ENCODE data around the gene RELL1.

Gene RELL1

GRCh38 chr4:37717576-37717975, 31.4 kb upstream of the RELL1 start:
- no peak overlapping the region for H3K4me3 ChIP-seq (replicated peaks; ENCODE audit: low read depth, low read length)
- peak; percentile 59 for DNase-seq (ENCODE audit: extremely low read depth, low read depth)
- TF ChIP-seq, protein P1, sequence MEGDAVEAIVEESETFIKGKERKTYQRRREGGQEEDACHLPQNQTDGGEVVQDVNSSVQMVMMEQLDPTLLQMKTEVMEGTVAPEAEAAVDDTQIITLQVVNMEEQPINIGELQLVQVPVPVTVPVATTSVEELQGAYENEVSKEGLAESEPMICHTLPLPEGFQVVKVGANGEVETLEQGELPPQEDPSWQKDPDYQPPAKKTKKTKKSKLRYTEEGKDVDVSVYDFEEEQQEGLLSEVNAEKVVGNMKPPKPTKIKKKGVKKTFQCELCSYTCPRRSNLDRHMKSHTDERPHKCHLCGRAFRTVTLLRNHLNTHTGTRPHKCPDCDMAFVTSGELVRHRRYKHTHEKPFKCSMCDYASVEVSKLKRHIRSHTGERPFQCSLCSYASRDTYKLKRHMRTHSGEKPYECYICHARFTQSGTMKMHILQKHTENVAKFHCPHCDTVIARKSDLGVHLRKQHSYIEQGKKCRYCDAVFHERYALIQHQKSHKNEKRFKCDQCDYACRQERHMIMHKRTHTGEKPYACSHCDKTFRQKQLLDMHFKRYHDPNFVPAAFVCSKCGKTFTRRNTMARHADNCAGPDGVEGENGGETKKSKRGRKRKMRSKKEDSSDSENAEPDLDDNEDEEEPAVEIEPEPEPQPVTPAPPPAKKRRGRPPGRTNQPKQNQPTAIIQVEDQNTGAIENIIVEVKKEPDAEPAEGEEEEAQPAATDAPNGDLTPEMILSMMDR (IDR thresholded peaks at IDR 0.05; ENCODE audit: low read depth, low read length, missing control alignments): no peak

DNA sequence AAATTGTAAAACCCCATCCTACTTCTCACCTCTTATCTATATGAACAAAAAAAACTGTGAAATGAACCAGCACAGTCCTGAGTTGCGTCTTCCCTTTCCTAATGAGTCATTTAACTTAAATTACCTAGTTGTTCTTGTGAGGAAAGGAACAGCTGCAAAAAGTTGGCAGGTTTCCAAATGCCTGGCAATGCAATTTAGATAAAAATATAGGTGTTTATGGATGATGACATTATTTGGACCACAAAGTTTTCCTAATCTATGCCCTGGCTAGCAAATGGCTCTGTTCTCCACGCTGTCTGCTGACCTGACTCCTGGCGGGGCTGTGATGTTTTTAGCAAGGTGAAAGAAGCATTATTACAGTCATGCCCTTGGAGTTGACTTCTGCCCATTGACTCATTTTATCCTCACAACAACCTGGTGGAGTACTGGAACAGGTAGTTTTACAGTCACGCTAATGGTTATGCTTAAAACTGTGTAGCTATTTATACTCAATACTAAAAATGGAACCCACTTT, 29.8 kb upstream of the RELL1 start:
- no peak for DNase-seq (ENCODE audit: extremely low read depth, low read depth)
- H3K4me3 ChIP-seq (replicated peaks; ENCODE audit: low read depth, low read length): no peak overlapping the region
- TF ChIP-seq, protein P1 (IDR thresholded peaks at IDR 0.05; ENCODE audit: low read depth, low read length, missing control alignments): no peak

DNA sequence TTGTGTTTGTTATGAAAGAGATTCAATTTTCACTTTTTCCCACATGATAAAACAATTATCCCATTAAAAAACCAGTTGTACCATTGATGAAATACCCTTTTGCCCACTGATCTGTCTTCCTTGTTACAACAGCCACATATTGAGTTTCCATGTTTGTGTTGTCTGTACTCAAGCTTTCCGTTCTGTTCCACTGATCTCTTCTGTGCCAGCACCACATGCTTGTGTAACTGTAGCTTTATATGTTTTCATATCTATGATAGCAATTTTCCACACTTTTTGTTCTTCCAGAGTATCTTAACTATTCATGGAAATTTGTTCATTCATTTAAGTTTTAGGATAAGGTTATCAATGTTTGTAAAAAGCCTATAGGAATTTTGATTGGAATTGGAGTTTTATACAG, 24.3 kb upstream of the RELL1 start:
- TF ChIP-seq, protein P1 (IDR thresholded peaks at IDR 0.05; ENCODE audit: low read depth, low read length, missing control alignments): no peak
- no peak overlapping the region for H3K4me3 ChIP-seq (replicated peaks; ENCODE audit: low read depth, low read length)
- no peak for DNase-seq (ENCODE audit: extremely low read depth, low read depth)

DNA sequence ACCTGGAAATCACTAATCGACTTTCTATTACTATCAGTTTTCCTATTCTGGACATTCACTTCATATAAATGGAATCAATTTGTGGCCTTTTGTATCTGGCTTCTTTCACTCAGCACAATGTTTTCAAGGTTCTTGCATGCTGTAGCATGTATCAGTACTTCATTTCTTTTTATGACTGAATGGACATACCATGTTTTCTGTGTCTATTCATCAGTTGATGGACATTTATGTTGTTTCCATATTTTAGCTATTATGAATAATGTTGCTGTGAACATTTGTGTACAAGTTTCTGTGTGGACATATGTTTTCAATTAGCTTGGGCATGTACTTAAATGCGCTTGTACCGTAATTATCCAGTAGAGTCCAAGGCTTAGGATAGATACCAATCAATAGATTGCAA, 19.9 kb upstream of the RELL1 start:
- no peak overlapping the region for H3K4me3 ChIP-seq (replicated peaks; ENCODE audit: low read depth, low read length)
- no peak for DNase-seq (ENCODE audit: extremely low read depth, low read depth)
- TF ChIP-seq, protein P1 (IDR thresholded peaks at IDR 0.05; ENCODE audit: low read depth, low read length, missing control alignments): no peak

DNA sequence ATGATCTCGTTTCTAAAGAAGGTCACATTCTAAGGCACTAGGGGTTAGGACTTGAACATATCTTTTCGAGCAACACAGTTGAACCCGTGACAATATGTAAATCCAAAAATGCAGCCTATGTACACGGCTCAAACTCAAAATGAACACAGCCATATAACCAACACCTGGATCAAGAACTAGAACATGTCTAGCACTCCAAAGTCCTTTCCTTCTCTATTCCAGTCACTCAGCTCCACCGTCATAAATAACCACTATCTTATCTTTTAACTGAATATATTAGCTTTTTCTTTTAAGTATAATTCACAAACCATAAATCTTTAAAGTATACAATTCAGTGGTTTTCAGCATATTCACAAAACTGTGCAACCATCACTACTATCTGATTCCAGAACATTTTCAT, 19.4 kb upstream of the RELL1 start:
- TF ChIP-seq, protein P1 (IDR thresholded peaks at IDR 0.05; ENCODE audit: low read depth, low read length, missing control alignments): no peak
- H3K4me3 ChIP-seq (replicated peaks; ENCODE audit: low read depth, low read length): no peak overlapping the region
- DNase-seq (ENCODE audit: extremely low read depth, low read depth): no peak

GRCh38 chr4:37699868-37700481, 13.8 kb upstream of the RELL1 start:
- TF ChIP-seq, protein P1 (IDR thresholded peaks at IDR 0.05; ENCODE audit: low read depth, low read length, missing control alignments): no peak
- DNase-seq (ENCODE audit: extremely low read depth, low read depth): no peak
- H3K4me3 ChIP-seq (replicated peaks; ENCODE audit: low read depth, low read length): no peak overlapping the region

GRCh38 chr4:37697566-37697965, 11.4 kb upstream of the RELL1 start:
- H3K4me3 ChIP-seq (replicated peaks; ENCODE audit: low read depth, low read length): no peak overlapping the region
- TF ChIP-seq, protein P1 (IDR thresholded peaks at IDR 0.05; ENCODE audit: low read depth, low read length, missing control alignments): no peak
- no peak for DNase-seq (ENCODE audit: extremely low read depth, low read depth)
